ENCODE measurements around the gene C19orf73.

The C19orf73 gene

DNA sequence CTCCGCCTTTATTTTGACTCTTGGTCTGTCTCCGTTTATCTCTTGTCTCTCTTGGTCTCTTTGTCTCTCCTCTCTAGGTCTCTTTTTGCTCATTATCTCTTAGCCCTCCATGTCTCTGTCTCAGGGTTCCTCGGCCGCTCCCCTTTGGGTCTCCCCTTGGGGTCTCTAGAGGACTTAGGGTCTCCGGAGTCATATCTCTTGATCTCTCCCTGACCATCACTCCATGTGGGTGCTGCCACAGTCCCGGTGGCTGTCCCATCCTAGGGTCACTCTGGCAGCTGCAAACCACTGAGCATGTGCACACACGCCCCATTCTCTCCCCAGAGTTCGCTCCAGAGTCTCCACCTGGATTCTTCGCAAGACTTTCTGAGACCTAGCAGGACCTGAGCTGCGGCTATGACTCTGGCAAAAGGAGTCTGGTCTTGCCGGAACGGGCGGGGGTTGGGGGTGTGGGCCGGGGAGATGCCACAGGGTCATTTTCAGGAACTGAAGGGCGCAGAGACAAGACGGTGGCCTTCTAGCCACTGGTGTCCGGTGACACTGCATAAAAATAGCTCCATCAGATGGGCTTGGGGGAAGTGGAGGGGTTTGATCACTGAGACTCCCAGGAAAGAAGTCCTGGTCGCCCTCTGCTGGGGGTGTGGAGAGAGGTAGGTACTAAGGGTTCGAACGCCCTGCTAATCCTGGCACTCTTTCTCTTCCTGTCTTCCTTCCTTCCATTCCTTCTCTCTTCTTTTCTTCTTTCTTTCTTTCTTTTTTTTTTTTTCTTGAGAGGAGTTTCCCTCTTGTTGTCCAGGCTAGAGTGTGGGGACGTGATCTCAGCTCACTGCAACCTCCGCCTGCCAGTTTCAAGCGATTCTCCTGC lies 45.2 kb downstream of the C19orf73 start:
- no peak overlapping the region for H3K27ac ChIP-seq
- no peak overlapping the region; a peak in 1 of 22 replicates for H3K9ac ChIP-seq
- H3K4me2 ChIP-seq: peak overlapping the region in 6 of 11 experiments; percentile 2 to 48 (median 22); a peak in 9 of 22 replicates
- H3K27me3 ChIP-seq: peaks cover 0 to 7% (median 2%) of the 10 kb centered on the region in 11 experiments; a peak in 9 of 22 replicates
- H4K20me1 ChIP-seq: no peaks in the 10 kb centered on the region
- peaks cover 0 to 11% (median 7%) of the 10 kb centered on the region in 10 experiments; a peak in 10 of 20 replicates for H3K4me1 ChIP-seq
- no peaks in the 10 kb centered on the region for H3K36me3 ChIP-seq
- no peak overlapping the region for H3K4me3 ChIP-seq
- TF ChIP-seq Cebpa-rat (IDR thresholded peaks at IDR 0.05): no peak
- peaks cover 0 to 10% (median 0%) of the 10 kb centered on the region in 11 experiments; a peak in 1 of 22 replicates for H3K9me3 ChIP-seq (replicated peaks in 1 of 11)

DNA sequence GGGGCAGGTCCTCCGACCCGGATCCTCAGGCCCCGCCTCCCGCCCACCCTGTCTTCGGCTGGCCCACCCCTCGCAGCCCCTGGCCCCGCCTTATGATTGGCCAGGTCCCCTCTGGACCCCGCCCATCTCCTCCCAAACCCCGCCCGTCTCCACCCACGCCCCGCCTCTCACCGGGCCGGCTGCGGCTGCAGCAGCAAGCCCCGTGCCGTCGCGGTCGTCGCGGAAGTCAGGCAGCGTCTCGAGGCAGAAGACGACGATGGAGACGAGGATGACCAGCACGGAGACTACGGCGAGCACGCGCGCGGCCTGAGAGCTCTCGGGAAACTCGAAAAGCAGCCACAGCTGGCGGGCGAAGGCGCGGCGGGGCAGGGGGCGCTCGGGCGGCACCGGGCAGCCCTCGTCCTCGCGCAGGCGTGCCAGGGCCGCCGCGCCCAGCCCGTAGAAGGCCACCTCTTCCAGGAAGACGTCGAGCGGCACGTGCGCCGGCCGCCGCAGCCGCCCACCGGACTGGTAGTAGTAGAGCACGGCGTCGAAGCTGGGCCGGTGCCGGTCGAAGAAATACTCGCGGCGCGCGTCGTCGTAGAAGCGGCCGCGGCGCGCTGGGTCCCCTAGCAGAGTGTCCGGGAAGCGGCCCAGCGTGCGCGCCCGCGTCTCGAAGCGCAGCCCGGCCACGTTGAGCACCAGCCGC lies 46.9 kb downstream of the C19orf73 start:
- Histone ChIP-seq H3K27me3 (peaks cover 11 to 24% (median 19%) of the 10 kb centered on the region in 11 experiments), H3K4me2 (no peak overlapping the region), H3K27ac (no peak overlapping the region), H3K36me3 (no peaks in the 10 kb centered on the region), H4K20me1 (no peaks in the 10 kb centered on the region), H3K9ac (no peak overlapping the region), H3K4me3 (no peak overlapping the region), H3K4me1 (peaks cover 0 to 11% (median 7%) of the 10 kb centered on the region in 10 experiments; a peak in 10 of 20 replicates), H3K9me3 (replicated peaks in 1 of 11) (peaks cover 0 to 10% (median 0%) of the 10 kb centered on the region in 11 experiments; a peak in 1 of 22 replicates)
- TF ChIP-seq Cebpa-rat (IDR thresholded peaks at IDR 0.05): no peak

DNA sequence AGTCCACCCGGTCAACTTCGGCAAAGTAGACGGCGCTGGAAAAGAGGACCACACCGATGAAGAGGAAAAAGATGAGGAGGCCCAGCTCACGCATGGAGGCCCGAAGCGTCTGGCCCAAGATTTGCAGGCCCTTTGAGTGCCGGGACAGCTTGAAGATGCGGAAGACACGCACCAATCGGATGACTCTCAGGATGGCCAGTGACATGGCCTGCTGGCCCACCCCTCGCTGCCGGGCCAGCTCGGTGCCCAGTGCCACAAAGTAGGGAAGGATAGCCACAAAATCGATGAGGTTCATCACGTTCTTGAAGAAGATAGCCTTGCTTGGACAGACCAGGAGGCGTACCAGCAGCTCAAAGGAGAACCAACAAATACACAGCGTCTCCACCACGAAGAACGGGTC lies 48.5 kb downstream of the C19orf73 start:
- H3K4me2 ChIP-seq: no peak overlapping the region
- no peak overlapping the region for H3K9ac ChIP-seq
- no peaks in the 10 kb centered on the region for H3K36me3 ChIP-seq
- H4K20me1 ChIP-seq: peaks cover 0 to 8% (median 0%) of the 10 kb centered on the region in 11 experiments; a peak in 1 of 22 replicates
- peaks cover 0 to 10% (median 0%) of the 10 kb centered on the region in 11 experiments; a peak in 1 of 22 replicates for H3K9me3 ChIP-seq (replicated peaks in 1 of 11)
- no peak for TF ChIP-seq Cebpa-rat (IDR thresholded peaks at IDR 0.05)
- peaks cover 0 to 11% (median 7%) of the 10 kb centered on the region in 10 experiments; a peak in 10 of 20 replicates for H3K4me1 ChIP-seq
- H3K27ac ChIP-seq: no peak overlapping the region
- H3K27me3 ChIP-seq: peaks cover 27 to 40% (median 35%) of the 10 kb centered on the region in 11 experiments
- H3K4me3 ChIP-seq: no peak overlapping the region

DNA sequence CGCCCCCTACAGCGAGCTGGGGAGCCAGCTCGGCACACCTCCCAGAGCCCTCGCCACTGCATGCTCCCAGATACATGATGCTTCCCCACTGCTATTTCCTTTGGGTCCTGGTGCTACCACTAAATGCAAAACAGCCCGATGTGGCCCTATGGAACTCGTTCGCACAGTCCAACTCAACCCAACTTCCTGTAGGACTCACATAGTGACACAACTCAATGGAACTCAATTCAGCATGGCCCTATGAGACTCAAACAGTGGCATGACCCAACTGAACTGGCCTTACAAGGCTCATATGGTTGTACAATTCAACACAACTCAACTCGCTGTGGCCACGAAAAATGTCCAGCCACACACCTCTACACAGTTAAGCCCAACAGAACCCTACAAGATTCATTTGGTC lies 49.9 kb downstream of the C19orf73 start:
- Histone ChIP-seq H3K27ac (no peak overlapping the region), H3K4me3 (no peak overlapping the region), H3K4me1 (peaks cover 0 to 9% (median 4%) of the 10 kb centered on the region in 10 experiments; a peak in 10 of 20 replicates), H3K36me3 (no peaks in the 10 kb centered on the region), H3K4me2 (no peak overlapping the region), H4K20me1 (peaks cover 0 to 8% (median 0%) of the 10 kb centered on the region in 11 experiments; a peak in 4 of 22 replicates), H3K9me3 (replicated peaks in 1 of 11) (peaks cover 0 to 10% (median 0%) of the 10 kb centered on the region in 11 experiments; a peak in 1 of 22 replicates), H3K9ac (no peak overlapping the region), H3K27me3 (peaks cover 41 to 54% (median 49%) of the 10 kb centered on the region in 11 experiments)
- no peak for TF ChIP-seq Cebpa-rat (IDR thresholded peaks at IDR 0.05)
